ENCODE measurements around the gene AGK.
A peak's percentile ranks its signal among the peaks of the same experiment; 100 is the strongest.

AGK gene

DNA sequence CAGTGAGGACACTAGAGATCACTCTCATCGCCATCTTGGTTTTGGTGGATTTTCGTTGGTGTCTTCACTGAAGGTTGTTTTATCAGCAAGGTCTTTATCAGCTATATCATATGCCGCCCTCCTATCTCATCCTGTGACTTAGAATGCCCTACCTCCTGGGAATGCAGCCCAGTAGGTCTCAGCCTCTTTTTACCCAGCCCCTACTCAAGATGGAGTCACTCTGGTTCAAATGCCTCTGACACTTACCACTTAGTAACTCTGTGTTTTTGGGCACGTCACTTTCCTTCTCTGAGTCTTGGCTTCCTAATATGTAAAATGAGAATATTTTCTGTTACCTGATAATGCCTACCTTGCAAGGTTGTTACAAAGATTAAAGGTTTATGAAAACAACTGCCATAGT lies 37.7 kb downstream of the AGK start:
- Histone ChIP-seq H2BK15ac (replicated peaks; ENCODE audit: low read depth) (no peak overlapping the region), H2BK5ac (ENCODE audit: low read length) (no peak overlapping the region), H3K36me3 (ENCODE audit: control insufficient read depth, insufficient read depth, low read length) (no peaks in the 10 kb centered on the region), H3K4ac (ENCODE audit: low read depth, low read length) (no peak overlapping the region), H3K4me1 (ENCODE audit: control insufficient read depth, low read depth, low read length) (peaks cover 4% of the 10 kb centered on the region), H2AK5ac (ENCODE audit: low read length) (no peak overlapping the region), H2BK120ac (ENCODE audit: low read depth, low read length) (no peak overlapping the region), H3K79me1 (ENCODE audit: low read length) (peaks cover 2% of the 10 kb centered on the region), H3K18ac (ENCODE audit: low read length) (no peak overlapping the region), H4K8ac (ENCODE audit: low read depth, low read length) (no peak overlapping the region), H3K4me3 (ENCODE audit: low read length) (no peak overlapping the region), H3K56ac (ENCODE audit: low read length) (no peak overlapping the region), H4K5ac (ENCODE audit: low read length) (no peak overlapping the region), H3K9ac (ENCODE audit: low read length) (no peak overlapping the region), H3K79me2 (ENCODE audit: control insufficient read depth, insufficient read depth, low read length) (no peaks in the 10 kb centered on the region), H3K23ac (ENCODE audit: low read length) (no peak overlapping the region), H3K27ac (ENCODE audit: low read depth, low read length) (no peak overlapping the region), H3K27me3 (ENCODE audit: insufficient read depth, low read length, poor library complexity) (no peaks in the 10 kb centered on the region), H3K4me2 (ENCODE audit: low read length) (no peak overlapping the region)
- no CpG with 5 or more reads among the region's 4 CpGs for WGBS (ENCODE audit: extremely low coverage, insufficient coverage, low lambda C conversion rate)
- DNase-seq = peak; percentile 54

DNA sequence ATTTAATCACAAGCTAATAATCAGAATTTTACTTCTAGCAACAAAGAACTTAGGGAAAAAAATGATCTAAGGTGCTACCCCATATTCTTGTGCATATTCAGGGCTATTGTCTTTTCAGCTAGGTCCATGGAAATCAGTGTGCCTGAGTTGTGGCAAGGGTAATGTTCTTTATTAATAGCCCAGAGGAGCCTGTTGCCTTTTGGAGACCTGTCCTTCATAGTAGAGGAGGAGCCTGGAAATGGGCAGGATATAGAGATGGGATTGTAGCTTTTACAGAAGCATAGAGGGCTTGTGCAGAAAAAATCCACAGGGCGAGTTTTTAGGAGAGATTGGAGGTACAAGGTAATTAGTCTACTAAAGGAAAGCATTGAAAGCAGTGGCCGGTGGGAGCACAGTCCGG lies 38.9 kb downstream of the AGK start:
- Histone ChIP-seq H4K5ac (ENCODE audit: low read length) (no peak overlapping the region), H2AK5ac (ENCODE audit: low read length) (no peak overlapping the region), H3K9ac (ENCODE audit: low read length) (no peak overlapping the region), H3K18ac (ENCODE audit: low read length) (no peak overlapping the region), H3K4me3 (ENCODE audit: low read length) (no peak overlapping the region), H3K27ac (ENCODE audit: low read depth, low read length) (no peak overlapping the region), H3K79me2 (ENCODE audit: control insufficient read depth, insufficient read depth, low read length) (no peaks in the 10 kb centered on the region), H3K27me3 (ENCODE audit: insufficient read depth, low read length, poor library complexity) (no peaks in the 10 kb centered on the region), H3K79me1 (ENCODE audit: low read length) (peaks cover 2% of the 10 kb centered on the region), H3K56ac (ENCODE audit: low read length) (no peak overlapping the region), H2BK5ac (ENCODE audit: low read length) (no peak overlapping the region), H3K4me1 (ENCODE audit: control insufficient read depth, low read depth, low read length) (peaks cover 4% of the 10 kb centered on the region), H3K4me2 (ENCODE audit: low read length) (no peak overlapping the region), H4K8ac (ENCODE audit: low read depth, low read length) (no peak overlapping the region), H2BK120ac (ENCODE audit: low read depth, low read length) (no peak overlapping the region), H3K36me3 (ENCODE audit: control insufficient read depth, insufficient read depth, low read length) (no peaks in the 10 kb centered on the region), H2BK15ac (replicated peaks; ENCODE audit: low read depth) (no peak overlapping the region), H3K23ac (ENCODE audit: low read length) (no peak overlapping the region), H3K4ac (ENCODE audit: low read depth, low read length) (no peak overlapping the region)
- no peak for DNase-seq
- WGBS (ENCODE audit: extremely low coverage, insufficient coverage, low lambda C conversion rate) = no CpG with 5 or more reads among the region's 3 CpGs

DNA sequence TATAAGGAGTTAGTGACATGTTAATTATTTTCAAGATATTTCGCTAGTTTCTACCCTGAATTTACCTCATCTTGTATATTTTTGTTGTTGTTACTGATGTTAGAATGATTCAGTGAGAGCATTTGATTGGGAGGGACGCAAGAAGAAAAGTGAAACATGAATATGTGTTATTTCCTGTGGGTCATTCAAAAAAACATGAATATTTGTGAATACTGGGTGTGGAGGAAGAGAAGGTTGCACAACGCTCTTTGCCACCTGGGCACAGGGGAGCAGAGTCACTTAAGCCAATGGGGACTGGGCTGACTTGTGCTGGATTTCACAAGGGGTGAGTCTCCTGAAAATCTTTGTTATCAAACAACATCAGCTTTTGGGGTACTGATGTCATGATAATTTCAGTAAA lies 39.5 kb downstream of the AGK start:
- H4K8ac ChIP-seq (ENCODE audit: low read depth, low read length) = no peak overlapping the region
- no peak overlapping the region for H4K5ac ChIP-seq (ENCODE audit: low read length)
- no peak overlapping the region for H3K27ac ChIP-seq (ENCODE audit: low read depth, low read length)
- no peak overlapping the region for H3K4me3 ChIP-seq (ENCODE audit: low read length)
- H3K56ac ChIP-seq (ENCODE audit: low read length) = no peak overlapping the region
- no peak overlapping the region for H3K23ac ChIP-seq (ENCODE audit: low read length)
- no peaks in the 10 kb centered on the region for H3K79me2 ChIP-seq (ENCODE audit: control insufficient read depth, insufficient read depth, low read length)
- H3K4me1 ChIP-seq (ENCODE audit: control insufficient read depth, low read depth, low read length) = peaks cover 4% of the 10 kb centered on the region
- H3K4ac ChIP-seq (ENCODE audit: low read depth, low read length) = no peak overlapping the region
- no CpG with 5 or more reads among the region's 3 CpGs for WGBS (ENCODE audit: extremely low coverage, insufficient coverage, low lambda C conversion rate)
- DNase-seq = no peak
- H2BK15ac ChIP-seq (replicated peaks; ENCODE audit: low read depth) = no peak overlapping the region
- no peak overlapping the region for H3K9ac ChIP-seq (ENCODE audit: low read length)
- H3K27me3 ChIP-seq (ENCODE audit: insufficient read depth, low read length, poor library complexity) = no peaks in the 10 kb centered on the region
- peaks cover 2% of the 10 kb centered on the region for H3K79me1 ChIP-seq (ENCODE audit: low read length)
- H2AK5ac ChIP-seq (ENCODE audit: low read length) = no peak overlapping the region
- no peak overlapping the region for H3K4me2 ChIP-seq (ENCODE audit: low read length)
- no peaks in the 10 kb centered on the region for H3K36me3 ChIP-seq (ENCODE audit: control insufficient read depth, insufficient read depth, low read length)
- no peak overlapping the region for H3K18ac ChIP-seq (ENCODE audit: low read length)
- H2BK120ac ChIP-seq (ENCODE audit: low read depth, low read length) = no peak overlapping the region
- H2BK5ac ChIP-seq (ENCODE audit: low read length) = no peak overlapping the region

DNA sequence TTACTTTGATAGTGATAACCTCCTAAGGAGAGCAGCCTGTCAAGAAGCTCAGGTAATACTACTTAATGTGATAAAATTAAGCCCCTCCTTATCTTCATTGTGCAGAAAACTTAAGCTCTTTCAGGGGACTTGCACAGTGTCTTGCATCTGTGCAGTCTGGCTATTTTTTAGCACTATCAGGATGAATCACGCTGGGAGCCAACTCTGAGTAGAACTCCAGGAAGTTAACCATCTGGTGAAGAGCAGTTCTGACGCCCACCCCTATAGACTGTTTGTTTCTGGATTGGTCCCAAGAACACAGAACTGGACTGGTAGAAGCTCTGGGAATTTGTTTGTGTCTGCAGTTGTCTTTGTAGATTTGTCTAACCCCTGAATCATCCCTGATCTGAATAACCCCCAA lies 41.9 kb downstream of the AGK start:
- Histone ChIP-seq H3K4me1 (ENCODE audit: control insufficient read depth, low read depth, low read length) (no peaks in the 10 kb centered on the region), H3K9ac (ENCODE audit: low read length) (no peak overlapping the region), H3K27me3 (ENCODE audit: insufficient read depth, low read length, poor library complexity) (no peaks in the 10 kb centered on the region), H3K79me1 (ENCODE audit: low read length) (peaks cover 2% of the 10 kb centered on the region), H4K5ac (ENCODE audit: low read length) (no peak overlapping the region), H3K4me2 (ENCODE audit: low read length) (no peak overlapping the region), H2BK120ac (ENCODE audit: low read depth, low read length) (no peak overlapping the region), H3K4me3 (ENCODE audit: low read length) (no peak overlapping the region), H2BK5ac (ENCODE audit: low read length) (no peak overlapping the region), H2BK15ac (replicated peaks; ENCODE audit: low read depth) (no peak overlapping the region), H3K56ac (ENCODE audit: low read length) (no peak overlapping the region), H3K18ac (ENCODE audit: low read length) (no peak overlapping the region), H3K27ac (ENCODE audit: low read depth, low read length) (no peak overlapping the region), H4K8ac (ENCODE audit: low read depth, low read length) (no peak overlapping the region), H3K23ac (ENCODE audit: low read length) (no peak overlapping the region), H3K36me3 (ENCODE audit: control insufficient read depth, insufficient read depth, low read length) (no peaks in the 10 kb centered on the region), H3K79me2 (ENCODE audit: control insufficient read depth, insufficient read depth, low read length) (no peaks in the 10 kb centered on the region), H2AK5ac (ENCODE audit: low read length) (no peak overlapping the region), H3K4ac (ENCODE audit: low read depth, low read length) (no peak overlapping the region)
- no CpG with 5 or more reads among the region's 2 CpGs for WGBS (ENCODE audit: extremely low coverage, insufficient coverage, low lambda C conversion rate)
- DNase-seq = no peak

DNA sequence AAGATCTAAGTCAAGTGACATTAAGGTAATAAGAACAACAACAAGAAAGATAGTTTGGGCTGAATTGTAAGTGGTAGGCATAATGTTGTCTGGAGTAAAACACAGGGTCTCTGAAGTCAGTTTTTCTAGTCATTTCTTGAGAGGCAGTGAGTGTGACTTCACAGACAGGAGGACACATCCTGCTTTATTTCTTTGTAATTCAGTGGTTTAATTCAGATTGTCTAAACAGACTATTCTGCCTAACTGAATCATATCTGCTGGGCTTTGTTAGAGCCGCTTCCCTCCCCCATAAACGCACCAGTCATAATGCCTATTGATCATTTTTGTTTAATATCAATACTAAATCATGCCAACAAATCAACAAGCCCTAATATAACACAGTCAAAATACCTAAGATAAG lies 46.8 kb downstream of the AGK start:
- H3K27me3 ChIP-seq (ENCODE audit: insufficient read depth, low read length, poor library complexity) = no peaks in the 10 kb centered on the region
- H4K5ac ChIP-seq (ENCODE audit: low read length) = no peak overlapping the region
- no peak overlapping the region for H2AK5ac ChIP-seq (ENCODE audit: low read length)
- no peak overlapping the region for H3K56ac ChIP-seq (ENCODE audit: low read length)
- H3K4me3 ChIP-seq (ENCODE audit: low read length) = no peak overlapping the region
- no peak overlapping the region for H3K27ac ChIP-seq (ENCODE audit: low read depth, low read length)
- H3K36me3 ChIP-seq (ENCODE audit: control insufficient read depth, insufficient read depth, low read length) = no peaks in the 10 kb centered on the region
- H3K4me2 ChIP-seq (ENCODE audit: low read length) = no peak overlapping the region
- WGBS (ENCODE audit: extremely low coverage, insufficient coverage, low lambda C conversion rate) = no CpG with 5 or more reads among the region's 2 CpGs
- H4K8ac ChIP-seq (ENCODE audit: low read depth, low read length) = no peak overlapping the region
- H3K4me1 ChIP-seq (ENCODE audit: control insufficient read depth, low read depth, low read length) = no peaks in the 10 kb centered on the region
- H2BK120ac ChIP-seq (ENCODE audit: low read depth, low read length) = no peak overlapping the region
- no peak overlapping the region for H2BK15ac ChIP-seq (replicated peaks; ENCODE audit: low read depth)
- no peaks in the 10 kb centered on the region for H3K79me1 ChIP-seq (ENCODE audit: low read length)
- H3K23ac ChIP-seq (ENCODE audit: low read length) = no peak overlapping the region
- no peak overlapping the region for H3K9ac ChIP-seq (ENCODE audit: low read length)
- no peak overlapping the region for H3K18ac ChIP-seq (ENCODE audit: low read length)
- no peak overlapping the region for H2BK5ac ChIP-seq (ENCODE audit: low read length)
- no peak for DNase-seq
- no peaks in the 10 kb centered on the region for H3K79me2 ChIP-seq (ENCODE audit: control insufficient read depth, insufficient read depth, low read length)
- H3K4ac ChIP-seq (ENCODE audit: low read depth, low read length) = no peak overlapping the region

DNA sequence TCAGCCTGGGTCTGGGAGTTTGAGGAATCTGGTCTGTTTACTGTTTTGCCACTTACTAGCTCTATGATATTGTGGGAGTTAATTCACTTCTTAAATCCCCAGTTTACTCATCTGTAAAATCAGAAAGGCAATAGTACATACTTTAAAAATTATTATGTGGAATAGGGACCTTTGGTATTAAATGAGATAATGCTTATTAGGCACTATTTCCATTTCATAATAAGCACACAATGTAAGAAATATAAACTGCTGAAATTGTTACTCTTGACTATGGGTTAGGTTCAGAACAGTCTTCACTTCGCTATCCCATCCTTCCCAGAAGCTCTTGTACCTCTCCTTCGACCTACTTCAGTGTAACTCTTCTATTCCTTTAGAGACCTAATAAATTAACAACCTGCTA lies 47.2 kb downstream of the AGK start:
- no peaks in the 10 kb centered on the region for H3K79me1 ChIP-seq (ENCODE audit: low read length)
- no peak overlapping the region for H3K9ac ChIP-seq (ENCODE audit: low read length)
- H2BK5ac ChIP-seq (ENCODE audit: low read length) = no peak overlapping the region
- no peak overlapping the region for H3K56ac ChIP-seq (ENCODE audit: low read length)
- H3K4me3 ChIP-seq (ENCODE audit: low read length) = no peak overlapping the region
- no peak overlapping the region for H3K18ac ChIP-seq (ENCODE audit: low read length)
- DNase-seq = no peak
- H4K5ac ChIP-seq (ENCODE audit: low read length) = no peak overlapping the region
- H3K4me1 ChIP-seq (ENCODE audit: control insufficient read depth, low read depth, low read length) = no peaks in the 10 kb centered on the region
- no peak overlapping the region for H3K27ac ChIP-seq (ENCODE audit: low read depth, low read length)
- H3K4ac ChIP-seq (ENCODE audit: low read depth, low read length) = no peak overlapping the region
- H3K4me2 ChIP-seq (ENCODE audit: low read length) = no peak overlapping the region
- no peaks in the 10 kb centered on the region for H3K79me2 ChIP-seq (ENCODE audit: control insufficient read depth, insufficient read depth, low read length)
- H4K8ac ChIP-seq (ENCODE audit: low read depth, low read length) = no peak overlapping the region
- H3K27me3 ChIP-seq (ENCODE audit: insufficient read depth, low read length, poor library complexity) = no peaks in the 10 kb centered on the region
- no peak overlapping the region for H2BK120ac ChIP-seq (ENCODE audit: low read depth, low read length)
- no peak overlapping the region for H2BK15ac ChIP-seq (replicated peaks; ENCODE audit: low read depth)
- no peak overlapping the region for H2AK5ac ChIP-seq (ENCODE audit: low read length)
- no CpG with 5 or more reads among the region's 2 CpGs for WGBS (ENCODE audit: extremely low coverage, insufficient coverage, low lambda C conversion rate)
- no peaks in the 10 kb centered on the region for H3K36me3 ChIP-seq (ENCODE audit: control insufficient read depth, insufficient read depth, low read length)
- no peak overlapping the region for H3K23ac ChIP-seq (ENCODE audit: low read length)
